ENCODE data around the gene DENND1C. TPM values are rescaled to one million over a fixed set of nuclear protein-coding genes. Genes with fewer than 3 reads are reported as not detected.

Gene DENND1C
- total RNA-seq, 2 experiments from 2014 or later: 111 to 118 TPM

DNA sequence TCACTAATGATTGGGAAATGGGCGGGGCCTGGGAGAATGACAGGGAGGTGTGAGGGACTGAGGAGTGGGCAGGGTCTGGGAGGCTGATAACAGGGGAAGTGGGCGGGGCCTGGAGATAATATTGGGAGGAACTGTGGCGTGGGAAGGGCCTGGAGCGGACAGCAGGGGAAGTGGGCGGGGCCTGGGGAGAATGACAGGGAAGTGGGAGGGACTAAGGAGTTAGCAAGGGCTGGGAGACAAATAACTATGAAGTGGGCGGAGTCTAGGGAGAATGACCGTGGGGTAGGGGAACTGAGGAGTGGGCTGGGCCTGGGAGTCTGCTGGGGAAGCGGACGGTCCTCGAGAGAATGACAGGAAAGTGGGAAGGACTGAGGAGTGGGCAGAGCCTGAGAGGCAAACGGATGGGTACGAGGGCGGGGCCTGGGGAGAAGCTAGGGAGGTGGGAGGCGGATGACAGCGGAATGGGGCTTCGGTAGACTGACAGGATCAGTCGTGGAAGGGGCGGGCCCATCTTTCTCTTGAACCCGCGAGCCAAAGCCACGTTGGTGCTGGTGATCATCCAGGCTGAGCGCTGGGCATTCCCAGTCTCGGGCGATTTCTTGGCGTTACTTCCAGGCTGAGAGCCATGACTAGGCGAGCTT is 34.6 kb upstream of the DENND1C start:
- intact Hi-C loops (cut with DNase I, micrococcal nuclease): loop anchor here (1.0 to 5.0 kb wide), 6 partner anchors 12 to 347 kb away; partner anchors contain the start of genes TRIP10 (in 2 of the 2) and GPR108 (in 1 of the 2)
- CTCF ChIA-PET: interaction anchor here (1.0 to 2.2 kb wide), 13 partner anchors 15 to 351 kb away, joined by 4 to 22 read pairs (median 6); partner anchors contain the start of genes DENND1C, GPR108 and TNFSF9
- no peaks in the 10 kb centered on the region for H3K27me3 ChIP-seq (ENCODE audit: control insufficient read depth in 1 of 2, insufficient read depth in 2 of 2, low read length in 2 of 2)
- no peaks in the 10 kb centered on the region for H3K9me3 ChIP-seq (ENCODE audit: control insufficient read depth in 1 of 2, insufficient read depth in 1 of 2, low read length in 2 of 2)
- peak overlapping the region; percentile 86 for H3K4me3 ChIP-seq (ENCODE audit: low read length)
- POLR2A ChIA-PET: interaction anchor here (0.7 to 2.0 kb wide), 6 partner anchors 15 to 412 kb away, joined by 3 to 11 read pairs (median 6); partner anchors contain the start of genes DENND1C, GPR108 and TNFSF9
- DNase-seq (peak in 13 of 14 experiments; percentile 12 to 89 (median 47)), ATAC-seq (ENCODE audit: poor library complexity) (peak; percentile 52)
- peaks cover 33% of the 10 kb centered on the region for H3K4me1 Mint-ChIP-seq (ENCODE audit: low read depth)
- H3K36me3 ChIP-seq (ENCODE audit: insufficient read depth, low read length): no peaks in the 10 kb centered on the region
- peaks cover 31% of the 10 kb centered on the region for H3K4me1 ChIP-seq (ENCODE audit: insufficient read depth, low read length)
- H3K9me3 Mint-ChIP-seq: no peaks in the 10 kb centered on the region
- H3K27ac ChIP-seq (ENCODE audit: low read depth in 1 of 2, low read length in 2 of 2): no peak overlapping the region
- H3K27me3 Mint-ChIP-seq: no peaks in the 10 kb centered on the region
- H3K36me3 Mint-ChIP-seq (ENCODE audit: low read depth): no peaks in the 10 kb centered on the region
- H3K4me3 Mint-ChIP-seq: peak overlapping the region; percentile 94
- H3K27ac Mint-ChIP-seq: peak overlapping the region; percentile 15
- TF ChIP-seq, protein P1, sequence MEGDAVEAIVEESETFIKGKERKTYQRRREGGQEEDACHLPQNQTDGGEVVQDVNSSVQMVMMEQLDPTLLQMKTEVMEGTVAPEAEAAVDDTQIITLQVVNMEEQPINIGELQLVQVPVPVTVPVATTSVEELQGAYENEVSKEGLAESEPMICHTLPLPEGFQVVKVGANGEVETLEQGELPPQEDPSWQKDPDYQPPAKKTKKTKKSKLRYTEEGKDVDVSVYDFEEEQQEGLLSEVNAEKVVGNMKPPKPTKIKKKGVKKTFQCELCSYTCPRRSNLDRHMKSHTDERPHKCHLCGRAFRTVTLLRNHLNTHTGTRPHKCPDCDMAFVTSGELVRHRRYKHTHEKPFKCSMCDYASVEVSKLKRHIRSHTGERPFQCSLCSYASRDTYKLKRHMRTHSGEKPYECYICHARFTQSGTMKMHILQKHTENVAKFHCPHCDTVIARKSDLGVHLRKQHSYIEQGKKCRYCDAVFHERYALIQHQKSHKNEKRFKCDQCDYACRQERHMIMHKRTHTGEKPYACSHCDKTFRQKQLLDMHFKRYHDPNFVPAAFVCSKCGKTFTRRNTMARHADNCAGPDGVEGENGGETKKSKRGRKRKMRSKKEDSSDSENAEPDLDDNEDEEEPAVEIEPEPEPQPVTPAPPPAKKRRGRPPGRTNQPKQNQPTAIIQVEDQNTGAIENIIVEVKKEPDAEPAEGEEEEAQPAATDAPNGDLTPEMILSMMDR (IDR thresholded peaks at IDR 0.05): no peak

DNA sequence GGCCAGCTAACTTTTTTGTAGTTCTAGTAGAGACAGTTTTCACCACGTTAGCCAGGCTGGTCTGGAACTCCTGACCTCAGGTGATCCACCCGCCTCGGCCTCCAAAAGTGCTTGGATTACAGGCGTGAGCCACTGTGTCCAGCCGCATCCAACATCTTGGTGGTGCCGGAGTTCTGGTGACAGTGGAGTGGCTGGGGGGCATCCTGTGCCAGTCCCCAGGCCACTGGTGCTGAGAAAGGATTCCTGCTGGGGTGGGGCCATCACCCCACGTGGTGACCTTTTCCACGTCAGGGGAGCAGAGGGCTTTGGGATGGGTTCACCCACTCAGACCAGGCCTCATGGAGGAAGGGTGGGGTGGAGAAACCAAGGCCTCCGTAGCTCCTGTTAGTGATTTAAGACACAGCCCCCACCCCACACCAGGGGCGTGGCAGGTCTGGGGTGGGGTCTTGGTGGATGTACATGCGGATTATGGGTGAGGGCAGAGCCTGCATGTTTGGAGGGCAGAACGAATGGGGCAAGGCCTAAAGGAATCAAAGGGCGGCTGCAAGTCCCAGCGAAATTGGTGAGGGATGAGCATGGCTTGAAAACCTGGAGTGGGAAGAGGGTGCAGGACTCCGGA is 33.4 kb upstream of the DENND1C start:
- H3K27ac Mint-ChIP-seq: no peak overlapping the region
- H3K36me3 Mint-ChIP-seq (ENCODE audit: low read depth): no peaks in the 10 kb centered on the region
- ATAC-seq (ENCODE audit: poor library complexity): no peak
- H3K36me3 ChIP-seq (ENCODE audit: insufficient read depth, low read length): no peaks in the 10 kb centered on the region
- ChIA-PET POLR2A (interaction anchor here (0.7 kb wide), 1 partner anchor 52 kb away, joined by 3 read pairs; no protein-coding TSS in a partner anchor), CTCF (no interaction called here)
- H3K9me3 ChIP-seq (ENCODE audit: control insufficient read depth in 1 of 2, insufficient read depth in 1 of 2, low read length in 2 of 2): no peaks in the 10 kb centered on the region
- peaks cover 31% of the 10 kb centered on the region for H3K4me1 ChIP-seq (ENCODE audit: insufficient read depth, low read length)
- peaks cover 33% of the 10 kb centered on the region for H3K4me1 Mint-ChIP-seq (ENCODE audit: low read depth)
- intact Hi-C loops (cut with DNase I, micrococcal nuclease): loop anchor here in 1 of 2 experiments (5.0 kb wide), 2 partner anchors 222 to 237 kb away; partner anchors contain the start of genes GPR108 and TRIP10
- no peak overlapping the region for H3K4me3 ChIP-seq (ENCODE audit: low read length)
- no peaks in the 10 kb centered on the region for H3K27me3 ChIP-seq (ENCODE audit: control insufficient read depth in 1 of 2, insufficient read depth in 2 of 2, low read length in 2 of 2)
- TF ChIP-seq, protein P1 (IDR thresholded peaks at IDR 0.05): no peak
- no peak for DNase-seq
- peak overlapping the region; percentile 67 for H3K4me3 Mint-ChIP-seq
- H3K9me3 Mint-ChIP-seq: no peaks in the 10 kb centered on the region
- no peak overlapping the region for H3K27ac ChIP-seq (ENCODE audit: low read depth in 1 of 2, low read length in 2 of 2)
- H3K27me3 Mint-ChIP-seq: no peaks in the 10 kb centered on the region

DNA sequence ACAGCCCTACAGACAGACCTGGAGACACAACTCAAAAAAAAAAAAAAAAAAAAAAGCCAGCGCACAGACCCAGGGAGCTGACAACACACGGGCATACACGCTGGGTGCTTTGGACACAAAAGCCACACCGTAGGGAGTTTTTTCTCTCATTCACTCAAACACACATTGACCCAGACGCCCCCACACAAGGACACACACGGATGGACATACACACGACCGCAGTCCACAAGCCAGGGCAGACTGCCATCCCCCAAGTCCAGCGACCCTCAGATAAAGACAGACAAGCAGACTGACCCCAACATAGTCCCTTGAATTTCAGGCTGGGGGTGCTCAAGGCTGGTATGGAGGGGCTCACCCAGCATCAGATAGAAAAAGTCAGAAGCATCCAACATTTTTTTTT is 32.5 kb upstream of the DENND1C start:
- Histone ChIP-seq H3K4me1 (ENCODE audit: insufficient read depth, low read length) (peaks cover 31% of the 10 kb centered on the region), H3K27me3 (ENCODE audit: control insufficient read depth in 1 of 2, insufficient read depth in 2 of 2, low read length in 2 of 2) (no peaks in the 10 kb centered on the region), H3K36me3 (ENCODE audit: insufficient read depth, low read length) (no peaks in the 10 kb centered on the region), H3K4me3 (ENCODE audit: low read length) (no peak overlapping the region), H3K27ac (ENCODE audit: low read depth in 1 of 2, low read length in 2 of 2) (no peak overlapping the region), H3K9me3 (ENCODE audit: control insufficient read depth in 1 of 2, insufficient read depth in 1 of 2, low read length in 2 of 2) (no peaks in the 10 kb centered on the region)
- intact Hi-C loops (cut with DNase I, micrococcal nuclease): no loop called here
- CTCF ChIA-PET: no interaction called here
- POLR2A ChIA-PET: no interaction called here
- H3K4me1 Mint-ChIP-seq (ENCODE audit: low read depth): peaks cover 29% of the 10 kb centered on the region
- TF ChIP-seq, protein P1 (IDR thresholded peaks at IDR 0.05): no peak
- H3K27me3 Mint-ChIP-seq: no peaks in the 10 kb centered on the region
- no peaks in the 10 kb centered on the region for H3K36me3 Mint-ChIP-seq (ENCODE audit: low read depth)
- no peak overlapping the region for H3K27ac Mint-ChIP-seq
- ATAC-seq (ENCODE audit: poor library complexity): no peak
- DNase-seq: no peak
- peak overlapping the region; percentile 30 for H3K4me3 Mint-ChIP-seq
- H3K9me3 Mint-ChIP-seq: no peaks in the 10 kb centered on the region

All from CD4-positive, alpha-beta T cell (primary cell).